ENCODE data around the gene LAMB4.
A peak's percentile ranks its signal among the peaks of the same experiment; 100 is the strongest.

The LAMB4 gene

GRCh38 chr7:108015740-108016139 lies 114.4 kb downstream of the LAMB4 start:
- DNase-seq (ENCODE audit: low read depth) = no peak
- TF ChIP-seq CTCF (IDR thresholded peaks at IDR 0.05; ENCODE audit: insufficient read depth, low read depth, low read length, missing control alignments) = no peak

GRCh38 chr7:108014747-108015682 lies 115.1 kb downstream of the LAMB4 start:
- H3K4me3 ChIP-seq (ENCODE audit: low read length) = no peak overlapping the region
- no peak for TF ChIP-seq CTCF (IDR thresholded peaks at IDR 0.05; ENCODE audit: insufficient read depth, low read depth, low read length, missing control alignments)
- DNase-seq (ENCODE audit: low read depth) = peak; percentile 60

More at GRCh38 chr7:108015740-108016139, 114.4 kb downstream of the LAMB4 start:
- no peak overlapping the region for H3K4me3 ChIP-seq (ENCODE audit: low read length)

GRCh38 chr7:108014215-108014614 lies 115.9 kb downstream of the LAMB4 start:
- no peak for DNase-seq (ENCODE audit: low read depth)
- TF ChIP-seq CTCF (IDR thresholded peaks at IDR 0.05; ENCODE audit: insufficient read depth, low read depth, low read length, missing control alignments) = no peak
- no peak overlapping the region for H3K4me3 ChIP-seq (ENCODE audit: low read length)

GRCh38 chr7:108012499-108013430 lies 117.4 kb downstream of the LAMB4 start:
- TF ChIP-seq CTCF (IDR thresholded peaks at IDR 0.05; ENCODE audit: insufficient read depth, low read depth, low read length, missing control alignments) = no peak
- no peak overlapping the region for H3K4me3 ChIP-seq (ENCODE audit: low read length)
- DNase-seq (ENCODE audit: low read depth) = peak; percentile 73

GRCh38 chr7:108010377-108010776 lies 119.8 kb downstream of the LAMB4 start:
- H3K4me3 ChIP-seq (ENCODE audit: low read length) = no peak overlapping the region
- DNase-seq (ENCODE audit: low read depth) = no peak
- TF ChIP-seq CTCF (IDR thresholded peaks at IDR 0.05; ENCODE audit: insufficient read depth, low read depth, low read length, missing control alignments) = no peak

- TF ChIP-seq CTCF (IDR thresholded peaks at IDR 0.05; ENCODE audit: insufficient read depth, low read depth, low read length, missing control alignments) = no peak
- no peak for DNase-seq (ENCODE audit: low read depth)
- H3K4me3 ChIP-seq (ENCODE audit: low read length) = no peak overlapping the region
These were observed 120.3 kb downstream of the LAMB4 start for GRCh38 chr7:108009873-108010272.

Data from epithelial cell of esophagus (primary cell).